Right lobe of liver (tissue), 6 donors: ENCODE measurements around the gene ZNF768. TPM values are rescaled to one million over a fixed set of nuclear protein-coding genes. Genes with fewer than 3 reads are reported as not detected.

ENCODE experiments used
- ATAC-seq, 4 donors: fragments of 200-7000 bp; cut with Tn5 transposase; one replicate each; pipeline ENCODE4 v1.9.1; 2020; ENCODE audit warnings: mild to moderate bottlenecking in 4 of 4, moderate library complexity in 4 of 4
- DNase-seq, 3 donors: peaks; one replicate each; pipeline ENCODE4 v3.0.0-alpha.2; 2020
- H3K27ac ChIP-seq, 3 donors: fragments of 200-600 bp; one replicate each; pipeline ENCODE4 v1.8.0; 2022
- H3K27me3 ChIP-seq, 2 donors: fragments of 200-600 bp; one replicate each; pipeline ENCODE4 v1.8.0; 2022
- H3K36me3 ChIP-seq, 4 donors: fragments of 200-600 bp; sonication (generic) in 1 of 4; one replicate each; pipeline versions ENCODE4 v1.5.1 to v1.8.0; 2017 to 2022; ENCODE audit warnings: control low read depth in 1 of 4
- H3K4me1 ChIP-seq, 4 donors: fragments of 200-600 bp; sonication (generic) in 1 of 4; one replicate each; pipeline versions ENCODE4 v1.5.1 to v1.8.0; 2017 to 2022; ENCODE audit warnings: control low read depth in 1 of 4
- H3K4me3 ChIP-seq, 3 donors: fragments of 200-600 bp; one replicate each; pipeline ENCODE4 v1.8.0; 2022
- H3K9me3 ChIP-seq, 4 donors: fragments of 200-600 bp; sonication (generic) in 1 of 4; one replicate each; pipeline versions ENCODE4 v1.5.1 to v1.8.0; 2017 to 2022; ENCODE audit warnings: control low read depth in 1 of 4
- CTCF ChIP-seq, 4 donors: fragments of 200-600 bp in 3 of 4; fragments of 450-650 bp in 1 of 4; IDR thresholded peaks; one replicate each; pipeline versions ENCODE4 v1.5.1 to v1.8.0; 2016 to 2022; ENCODE audit warnings: antibody characterized with exemption in 4 of 4, mild to moderate bottlenecking in 2 of 4
- POLR2A ChIP-seq: fragments of 450-650 bp; IDR thresholded peaks from one replicate; pipeline ENCODE4 v1.6.1; 2017; ENCODE audit warnings: antibody characterized with exemption, mild to moderate bottlenecking
- whole genome bisulfite sequencing: methylation state at CpG from one replicate; pipeline ENCODE4 v1.1.6; 2018; ENCODE audit warnings: low coverage, low lambda C conversion rate; ENCODE audit not compliant: insufficient coverage; ENCODE audit errors: missing lambda C conversion rate; 5-methylcytosine and 5-hydroxymethylcytosine counted together
- intact Hi-C, 2 donors: fragments of 100-400 bp; cut with DNase I; formaldehyde crosslinking; loops; one replicate each; pipeline versions ENCODE4 v1.11.2 to v1.14.1; 2022
- total RNA-seq, 6 experiments: library from RNA; depleted of rRNA in 2 of 6; stranded (reverse); fragments of >200 nt in 2 of 6; fragmentation: NEBNext Ultra II Directional in 3 of 6; extraction: Animal tissue kit (Norgen Biotek cat#: 25700) in 3 of 6; gene quantifications; one replicate each; pipeline versions ENCODE4 v1.1.0 to v1.2.4, GENCODE V29; 2016 to 2023
- donor health status: DM: no; HTN: yes; CAD: no.
- donor health status: DM: no; HTN: no; CAD: no.
- donor health status: DM: no; HTN: no; CAD: no.
- donor health status: DM: no; HTN: yes; CAD: no.
- donor health status: DM: no; HTN: yes; CAD: no.

Gene ZNF768
- total RNA-seq, 6 experiments from 2014 or later, result 14.7 to 21.2 (median 18.8) TPM

DNA sequence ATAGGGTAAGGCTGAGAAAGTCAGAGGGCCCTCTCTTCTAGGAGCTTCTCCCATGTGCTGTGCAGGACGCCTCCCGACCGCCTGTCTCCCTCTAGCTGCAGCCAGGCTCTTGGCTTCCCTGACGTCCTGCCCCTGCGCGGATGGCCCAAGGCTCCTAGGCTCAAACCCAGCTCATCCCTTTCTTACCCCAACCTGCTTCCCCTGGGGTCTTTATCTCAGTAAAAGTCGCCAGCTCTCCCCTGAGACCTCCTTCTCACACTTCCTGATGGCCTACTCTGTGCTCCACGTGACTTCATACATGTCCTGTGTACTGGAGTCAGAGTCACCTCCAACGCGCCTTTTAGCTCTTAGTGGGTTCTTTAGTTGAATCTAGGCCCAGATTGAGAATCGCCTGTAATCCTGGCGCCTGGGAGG, 9.4 kb upstream of the ZNF768 start:
- H3K4me3 ChIP-seq, result peak overlapping the region; percentile 86 to 89 (median 87)
- DNase-seq (peak; percentile 81 to 88 (median 86)), ATAC-seq (peak; percentile 75 to 86 (median 82))
- H3K27me3 ChIP-seq, result no peaks in the 10 kb centered on the region
- 23% methylated on average over 8 of the region's 12 CpGs for WGBS
- peaks cover 0 to 16% (median 0%) of the 10 kb centered on the region in 4 donors for H3K36me3 ChIP-seq
- intact Hi-C loops, result no loop called here
- H3K9me3 ChIP-seq, result no peaks in the 10 kb centered on the region
- H3K4me1 ChIP-seq, result peaks cover 0 to 20% (median 6%) of the 10 kb centered on the region in 4 donors
- TF ChIP-seq POLR2A, result no peak
- TF ChIP-seq CTCF (IDR thresholded peaks at IDR 0.05), result peak; percentile 59 to 80 (median 78)
- peak overlapping the region; percentile 91 to 98 (median 95) for H3K27ac ChIP-seq

DNA sequence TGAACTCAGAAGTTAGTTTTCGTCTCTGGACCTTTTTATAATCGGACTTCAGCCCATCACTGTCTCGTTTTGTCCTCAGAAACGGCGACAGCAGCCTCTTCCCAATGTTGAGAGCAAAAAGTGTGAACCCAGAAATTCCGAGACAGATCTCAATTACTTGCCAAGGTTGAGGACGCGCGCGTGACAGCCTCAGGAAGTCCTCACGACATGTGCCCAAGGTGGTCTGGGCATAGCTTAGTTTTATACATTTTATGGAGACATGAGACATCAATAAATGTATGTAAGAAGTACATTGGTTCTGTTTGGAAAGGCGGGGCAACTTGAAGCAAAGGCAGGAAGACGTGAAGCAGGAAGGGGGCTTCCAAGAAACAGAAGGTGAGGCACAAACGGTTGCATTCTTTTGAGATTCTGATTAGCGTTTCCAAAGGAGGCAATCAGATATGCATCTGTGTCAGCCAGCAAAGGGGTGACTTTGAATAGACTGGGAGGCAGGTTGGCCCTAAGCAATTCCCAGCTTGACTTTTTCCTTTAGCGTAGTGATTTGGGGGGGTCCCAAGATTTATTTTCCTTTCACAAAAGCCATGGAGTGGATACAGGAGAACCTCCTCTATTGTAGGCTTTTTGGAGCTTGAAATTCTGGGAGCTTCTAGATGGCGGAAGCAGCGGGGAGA, 8.9 kb upstream of the ZNF768 start:
- Histone ChIP-seq H3K4me3 (peak overlapping the region; percentile 86 to 89 (median 87)), H3K4me1 (peaks cover 0 to 23% (median 6%) of the 10 kb centered on the region in 4 donors), H3K27me3 (no peaks in the 10 kb centered on the region), H3K36me3 (peaks cover 0 to 16% (median 0%) of the 10 kb centered on the region in 4 donors), H3K27ac (peak overlapping the region; percentile 91 to 98 (median 95)), H3K9me3 (no peaks in the 10 kb centered on the region)
- peak in 3 of 4 donors; percentile 4 to 9 (median 5) for ATAC-seq
- whole genome bisulfite sequencing, result 3% methylated on average over 18 of the region's 18 CpGs
- TF ChIP-seq CTCF (IDR thresholded peaks at IDR 0.05) (no peak), POLR2A (no peak)
- DNase-seq, result no peak
- intact Hi-C loops, result no loop called here

DNA sequence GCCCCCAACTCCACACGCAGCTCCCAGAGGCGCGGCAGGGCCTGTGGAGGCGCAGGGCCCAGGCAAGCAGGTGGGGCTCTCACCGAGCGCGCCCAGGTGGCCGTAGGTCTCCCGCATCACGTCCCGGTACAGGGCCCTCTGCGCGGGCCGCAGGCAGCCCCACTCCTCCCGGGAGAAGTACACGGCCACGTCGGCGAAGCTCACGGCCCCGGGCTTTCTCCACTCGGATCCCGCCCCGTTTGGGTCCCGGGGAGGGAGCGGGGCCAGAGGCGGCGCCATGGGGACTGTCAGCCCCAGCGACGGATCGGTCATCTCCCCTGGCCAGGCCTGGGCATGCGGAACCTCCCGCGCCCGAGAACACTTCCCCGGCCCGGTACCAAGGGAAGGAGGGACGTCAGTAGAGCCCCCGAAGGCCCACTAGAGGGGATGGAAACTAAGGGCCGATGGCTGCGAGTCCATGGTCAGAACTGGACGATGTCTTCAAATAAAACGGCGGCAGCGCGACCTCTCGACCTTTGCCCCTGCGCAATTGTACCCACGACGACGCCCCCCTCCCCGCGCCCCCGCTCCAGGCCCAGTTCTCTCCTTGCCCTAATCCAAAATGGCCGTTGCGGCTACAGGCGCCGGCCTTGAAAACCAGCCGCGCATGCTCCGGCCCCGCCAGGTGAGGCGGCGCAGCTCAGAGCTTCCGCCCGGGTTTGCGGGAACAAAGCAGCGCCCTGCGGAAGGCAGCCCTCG, 8.2 kb upstream of the ZNF768 start, which contains the start of gene ZNF747:
Gene ZNF747 (minus strand): TSS at position 491 of the 738 bp plus-strand sequence. CDS start 179 bp downstream, at position 312.
- ATAC-seq (peak; percentile 86 to 88 (median 88)), DNase-seq (peak; percentile 94 to 95 (median 95))
- no peaks in the 10 kb centered on the region for H3K9me3 ChIP-seq
- no peaks in the 10 kb centered on the region for H3K27me3 ChIP-seq
- H3K4me3 ChIP-seq, result peak within 1 kb of the TSS; percentile 86 to 89 (median 87)
- peak in 1 of 4 donors; percentile 10 for TF ChIP-seq CTCF (IDR thresholded peaks at IDR 0.05)
- TF ChIP-seq POLR2A, result peak; percentile 69
- WGBS, result 0% methylated on average over 10 of the region's 70 CpGs
- intact Hi-C loops, result no loop called here
- H3K36me3 ChIP-seq, result peaks cover 0 to 16% (median 0%) of the 10 kb centered on the region in 4 donors
- peaks cover 0 to 23% (median 6%) of the 10 kb centered on the region in 4 donors for H3K4me1 ChIP-seq
- peak within 1 kb of the TSS; percentile 91 to 98 (median 95) for H3K27ac ChIP-seq

DNA sequence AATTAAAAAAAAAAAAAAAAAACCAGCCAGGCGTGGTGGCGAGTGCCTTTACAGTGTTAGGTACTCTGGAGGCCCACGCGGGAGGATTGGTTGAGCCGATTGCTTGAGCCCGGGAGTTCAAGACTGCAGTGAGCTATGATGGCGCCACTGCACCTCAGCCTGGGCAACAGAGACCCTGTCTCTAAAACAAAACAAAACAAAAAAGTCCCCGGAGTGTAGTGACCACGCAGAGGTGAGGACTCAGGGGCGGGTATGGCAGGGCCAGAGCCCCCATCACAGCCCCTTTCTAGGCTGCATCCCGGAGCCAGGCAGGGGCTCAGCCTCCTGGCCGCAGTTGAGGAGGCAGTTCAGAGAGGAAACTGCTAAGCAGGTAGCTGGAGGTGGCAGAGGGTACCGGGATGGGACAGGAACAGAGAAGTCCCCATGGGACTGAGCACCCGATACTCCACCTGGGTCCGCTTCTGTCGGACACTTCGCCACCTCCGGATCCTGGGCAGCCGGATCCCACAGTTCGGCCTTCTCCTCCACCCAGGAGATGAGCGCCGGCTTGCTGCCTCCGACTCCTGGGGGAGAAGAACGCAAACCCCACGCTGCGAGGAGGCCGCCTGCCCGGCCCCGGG, 7.5 kb upstream of the ZNF768 start:
- intact Hi-C loops, result no loop called here
- H3K27me3 ChIP-seq, result no peaks in the 10 kb centered on the region
- 7% methylated on average over 21 of the region's 29 CpGs for WGBS
- peak overlapping the region; percentile 86 to 89 (median 87) for H3K4me3 ChIP-seq
- DNase-seq (no peak), ATAC-seq (peak; percentile 0 to 5 (median 0))
- peak overlapping the region; percentile 91 to 98 (median 95) for H3K27ac ChIP-seq
- TF ChIP-seq CTCF (IDR thresholded peaks at IDR 0.05) (no peak), POLR2A (no peak)
- no peaks in the 10 kb centered on the region for H3K9me3 ChIP-seq
- H3K36me3 ChIP-seq, result peaks cover 0 to 16% (median 0%) of the 10 kb centered on the region in 4 donors
- peaks cover 0 to 23% (median 6%) of the 10 kb centered on the region in 4 donors for H3K4me1 ChIP-seq
